ENCODE measurements around the gene COL27A1. TPM values are rescaled to one million over a fixed set of nuclear protein-coding genes. Genes with fewer than 3 reads are reported as not detected.
A peak's percentile ranks its signal among the peaks of the same experiment; 100 is the strongest.

Gene COL27A1
- total and polyA plus RNA-seq, 9 of the 15 experiments (the other 6 are each of a cell fraction or from before 2014, with no cell fraction given) = 0.07 TPM; not detected in 8

- TF ChIP-seq RAD21 (CRISPR knock-in tag; conservative IDR thresholded peaks at IDR 0.05 in 1 of 2, IDR thresholded peaks at IDR 0.05 in 1 of 2) (peak; percentile 14 to 56; a peak in 2 of 4 replicates), DPF2 (IDR thresholded peaks at IDR 0.05) (no peak), NFE2L1 (tag; IDR thresholded peaks at IDR 0.05; ENCODE audit: borderline replicate concordance, low read depth) (no peak), ZNF174 (CRISPR knock-in tag; IDR thresholded peaks at IDR 0.05) (no peak), ZNF583 (CRISPR knock-in tag; IDR thresholded peaks at IDR 0.05) (no peak), ZNF79 (CRISPR knock-in tag; IDR thresholded peaks at IDR 0.05; ENCODE audit: low read depth) (no peak), BHLHE40 (IDR thresholded peaks at IDR 0.05; ENCODE audit: low read length) (no peak), ZC3H8 (IDR thresholded peaks at IDR 0.05) (no peak)
- TF ChIP-seq, protein P1, sequence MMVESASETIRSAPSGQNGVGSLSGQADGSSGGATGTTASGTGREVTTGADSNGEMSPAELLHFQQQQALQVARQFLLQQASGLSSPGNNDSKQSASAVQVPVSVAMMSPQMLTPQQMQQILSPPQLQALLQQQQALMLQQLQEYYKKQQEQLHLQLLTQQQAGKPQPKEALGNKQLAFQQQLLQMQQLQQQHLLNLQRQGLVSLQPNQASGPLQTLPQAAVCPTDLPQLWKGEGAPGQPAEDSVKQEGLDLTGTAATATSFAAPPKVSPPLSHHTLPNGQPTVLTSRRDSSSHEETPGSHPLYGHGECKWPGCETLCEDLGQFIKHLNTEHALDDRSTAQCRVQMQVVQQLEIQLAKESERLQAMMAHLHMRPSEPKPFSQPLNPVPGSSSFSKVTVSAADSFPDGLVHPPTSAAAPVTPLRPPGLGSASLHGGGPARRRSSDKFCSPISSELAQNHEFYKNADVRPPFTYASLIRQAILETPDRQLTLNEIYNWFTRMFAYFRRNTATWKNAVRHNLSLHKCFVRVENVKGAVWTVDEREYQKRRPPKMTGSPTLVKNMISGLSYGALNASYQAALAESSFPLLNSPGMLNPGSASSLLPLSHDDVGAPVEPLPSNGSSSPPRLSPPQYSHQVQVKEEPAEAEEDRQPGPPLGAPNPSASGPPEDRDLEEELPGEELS (CRISPR knock-in tag; IDR thresholded peaks at IDR 0.05; ENCODE audit: borderline replicate concordance) = no peak
- TF ChIP-seq, protein P2, sequence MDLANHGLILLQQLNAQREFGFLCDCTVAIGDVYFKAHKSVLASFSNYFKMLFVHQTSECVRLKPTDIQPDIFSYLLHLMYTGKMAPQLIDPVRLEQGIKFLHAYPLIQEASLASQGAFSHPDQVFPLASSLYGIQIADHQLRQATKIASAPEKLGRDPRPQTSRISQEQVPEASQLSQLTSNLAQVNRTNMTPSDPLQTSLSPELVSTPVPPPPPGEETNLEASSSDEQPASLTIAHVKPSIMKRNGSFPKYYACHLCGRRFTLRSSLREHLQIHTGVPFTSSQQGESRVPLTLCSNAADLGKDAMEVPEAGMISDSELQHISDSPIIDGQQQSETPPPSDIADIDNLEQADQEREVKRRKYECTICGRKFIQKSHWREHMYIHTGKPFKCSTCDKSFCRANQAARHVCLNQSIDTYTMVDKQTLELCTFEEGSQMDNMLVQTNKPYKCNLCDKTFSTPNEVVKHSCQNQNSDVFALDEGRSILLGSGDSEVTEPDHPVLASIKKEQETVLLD (IDR thresholded peaks at IDR 0.05) = no peak
- TF ChIP-seq, protein P3, sequence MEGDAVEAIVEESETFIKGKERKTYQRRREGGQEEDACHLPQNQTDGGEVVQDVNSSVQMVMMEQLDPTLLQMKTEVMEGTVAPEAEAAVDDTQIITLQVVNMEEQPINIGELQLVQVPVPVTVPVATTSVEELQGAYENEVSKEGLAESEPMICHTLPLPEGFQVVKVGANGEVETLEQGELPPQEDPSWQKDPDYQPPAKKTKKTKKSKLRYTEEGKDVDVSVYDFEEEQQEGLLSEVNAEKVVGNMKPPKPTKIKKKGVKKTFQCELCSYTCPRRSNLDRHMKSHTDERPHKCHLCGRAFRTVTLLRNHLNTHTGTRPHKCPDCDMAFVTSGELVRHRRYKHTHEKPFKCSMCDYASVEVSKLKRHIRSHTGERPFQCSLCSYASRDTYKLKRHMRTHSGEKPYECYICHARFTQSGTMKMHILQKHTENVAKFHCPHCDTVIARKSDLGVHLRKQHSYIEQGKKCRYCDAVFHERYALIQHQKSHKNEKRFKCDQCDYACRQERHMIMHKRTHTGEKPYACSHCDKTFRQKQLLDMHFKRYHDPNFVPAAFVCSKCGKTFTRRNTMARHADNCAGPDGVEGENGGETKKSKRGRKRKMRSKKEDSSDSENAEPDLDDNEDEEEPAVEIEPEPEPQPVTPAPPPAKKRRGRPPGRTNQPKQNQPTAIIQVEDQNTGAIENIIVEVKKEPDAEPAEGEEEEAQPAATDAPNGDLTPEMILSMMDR (IDR thresholded peaks at IDR 0.05 in 2 of 3, conservative IDR thresholded peaks at IDR 0.05 in 1 of 3; ENCODE audit: insufficient read depth in 2 of 3, low read depth in 1 of 3, low read length in 3 of 3) = peak; percentile 83 to 95 (median 86)
- TF ChIP-seq, protein P4, sequence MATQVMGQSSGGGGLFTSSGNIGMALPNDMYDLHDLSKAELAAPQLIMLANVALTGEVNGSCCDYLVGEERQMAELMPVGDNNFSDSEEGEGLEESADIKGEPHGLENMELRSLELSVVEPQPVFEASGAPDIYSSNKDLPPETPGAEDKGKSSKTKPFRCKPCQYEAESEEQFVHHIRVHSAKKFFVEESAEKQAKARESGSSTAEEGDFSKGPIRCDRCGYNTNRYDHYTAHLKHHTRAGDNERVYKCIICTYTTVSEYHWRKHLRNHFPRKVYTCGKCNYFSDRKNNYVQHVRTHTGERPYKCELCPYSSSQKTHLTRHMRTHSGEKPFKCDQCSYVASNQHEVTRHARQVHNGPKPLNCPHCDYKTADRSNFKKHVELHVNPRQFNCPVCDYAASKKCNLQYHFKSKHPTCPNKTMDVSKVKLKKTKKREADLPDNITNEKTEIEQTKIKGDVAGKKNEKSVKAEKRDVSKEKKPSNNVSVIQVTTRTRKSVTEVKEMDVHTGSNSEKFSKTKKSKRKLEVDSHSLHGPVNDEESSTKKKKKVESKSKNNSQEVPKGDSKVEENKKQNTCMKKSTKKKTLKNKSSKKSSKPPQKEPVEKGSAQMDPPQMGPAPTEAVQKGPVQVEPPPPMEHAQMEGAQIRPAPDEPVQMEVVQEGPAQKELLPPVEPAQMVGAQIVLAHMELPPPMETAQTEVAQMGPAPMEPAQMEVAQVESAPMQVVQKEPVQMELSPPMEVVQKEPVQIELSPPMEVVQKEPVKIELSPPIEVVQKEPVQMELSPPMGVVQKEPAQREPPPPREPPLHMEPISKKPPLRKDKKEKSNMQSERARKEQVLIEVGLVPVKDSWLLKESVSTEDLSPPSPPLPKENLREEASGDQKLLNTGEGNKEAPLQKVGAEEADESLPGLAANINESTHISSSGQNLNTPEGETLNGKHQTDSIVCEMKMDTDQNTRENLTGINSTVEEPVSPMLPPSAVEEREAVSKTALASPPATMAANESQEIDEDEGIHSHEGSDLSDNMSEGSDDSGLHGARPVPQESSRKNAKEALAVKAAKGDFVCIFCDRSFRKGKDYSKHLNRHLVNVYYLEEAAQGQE (IDR thresholded peaks at IDR 0.05; ENCODE audit: borderline replicate concordance) = peak; percentile 34; the same call in 1 of the 2 replicates
- TF ChIP-seq, protein P4 (CRISPR knock-in tag; IDR thresholded peaks at IDR 0.05; ENCODE audit: low read depth) = no peak
Measured at GRCh38 chr9:114339130-114339908, 184.0 kb downstream of the COL27A1 start (continued).

Data from K562 (cell line).